MCF 10A (cell line): Measurements from ENCODE around the gene CA9. TPM values are rescaled to one million over a fixed set of nuclear protein-coding genes. Genes with fewer than 3 reads are reported as not detected.

Experiments used
- BruUV-seq: library from RNA; stranded (reverse); fragments of 400-500 nt; replicated peaks from 2 replicates; lab custom pipeline; 2021; lab: Mats Ljungman, UMichigan
- CTCF ChIA-PET: fragments of 300-600 bp; sonication (Branson Sonifier 250); formaldehyde crosslinking; extraction: SDS; loops from one replicate; lab custom pipeline; 2021; ENCODE audit warnings: antibody characterized with exemption, inconsistent platforms; lab: Yijun Ruan, JAX
- POLR2A ChIA-PET: fragments of 300-600, 350-650 bp; sonication (Branson Sonifier 250); formaldehyde crosslinking; extraction: SDS; loops from one replicate; lab custom pipeline; 2020; ENCODE audit warnings: antibody characterized with exemption, inconsistent platforms; lab: Yijun Ruan, JAX
- DNase-seq: peaks from one replicate; pipeline ENCODE4 v3.0.0-alpha.2; 2018; ENCODE audit not compliant: unreplicated experiment
- H3K27ac Mint-ChIP-seq: one replicate; pipeline ENCODE4 v1.8.0; 2022; ENCODE audit warnings: mild to moderate bottlenecking, low read depth, mixed read lengths; ENCODE audit not compliant: unreplicated experiment
- H3K27me3 Mint-ChIP-seq: one replicate; pipeline ENCODE4 v1.8.0; 2022; ENCODE audit warnings: mixed read lengths; ENCODE audit not compliant: insufficient read depth, unreplicated experiment
- H3K36me3 Mint-ChIP-seq: one replicate; pipeline ENCODE4 v1.8.0; 2022; ENCODE audit warnings: mild to moderate bottlenecking, moderate library complexity, mixed read lengths; ENCODE audit not compliant: insufficient read depth, unreplicated experiment
- H3K4me1 Mint-ChIP-seq: one replicate; pipeline ENCODE4 v1.8.0; 2022; ENCODE audit warnings: mixed read lengths; ENCODE audit not compliant: insufficient read depth, unreplicated experiment
- H3K4me3 Mint-ChIP-seq: one replicate; pipeline ENCODE4 v1.8.0; 2022; ENCODE audit warnings: mild to moderate bottlenecking, moderate library complexity, mixed read lengths; ENCODE audit not compliant: unreplicated experiment
- H3K9me3 Mint-ChIP-seq: one replicate; pipeline ENCODE4 v1.8.0; 2022; ENCODE audit warnings: mixed read lengths; ENCODE audit not compliant: unreplicated experiment
- CTCF ChIP-seq: fragments of 200-600 bp; IDR thresholded peaks from one replicate; pipeline ENCODE4 v1.8.0; 2022; ENCODE audit warnings: antibody characterized with exemption, mild to moderate bottlenecking; ENCODE audit not compliant: unreplicated experiment
- intact Hi-C: fragments of 100-400 bp; cut with micrococcal nuclease; formaldehyde crosslinking; loops from 2 replicates; pipeline ENCODE4 v1.14.1; 2022
- total RNA-seq: library from RNA; stranded (reverse); gene quantifications from 2 replicates; pipeline ENCODE4 v1.2.3, GENCODE V29; 2022

The CA9 gene
- total RNA-seq, 1 experiment from 2014 or later: not detected

GRCh38 chr9:35710818-35711500 is 37.2 kb downstream of the CA9 start:
- no peak overlapping the region for H3K4me3 Mint-ChIP-seq
- no peaks in the 10 kb centered on the region for H3K27me3 Mint-ChIP-seq
- H3K36me3 Mint-ChIP-seq: peaks cover 94% of the 10 kb centered on the region
- no peak for DNase-seq
- TF ChIP-seq CTCF: no peak
- TSS peak; percentile 41 for BruUV-seq
- H3K27ac Mint-ChIP-seq: no peak overlapping the region
- H3K4me1 Mint-ChIP-seq: peaks cover 6% of the 10 kb centered on the region
- intact Hi-C loops: no loop called here
- ChIA-PET CTCF (interaction anchor here (0.6 to 12.5 kb wide), 4 partner anchors 9 to 1500 kb away, joined by 3 to 155 read pairs (median 3); partner anchors contain the start of gene TPM2), POLR2A (interaction anchor here (1.1 kb wide), 1 partner anchor 14 kb away, joined by 3 read pairs; no protein-coding TSS in a partner anchor)
- no peaks in the 10 kb centered on the region for H3K9me3 Mint-ChIP-seq

GRCh38 chr9:35711501-35712428 is 38.0 kb downstream of the CA9 start:
- Mint-ChIP-seq H3K9me3 (no peaks in the 10 kb centered on the region), H3K4me3 (no peak overlapping the region), H3K4me1 (peaks cover 6% of the 10 kb centered on the region), H3K27me3 (no peaks in the 10 kb centered on the region), H3K36me3 (peaks cover 98% of the 10 kb centered on the region), H3K27ac (peak overlapping the region; percentile 59)
- CTCF ChIA-PET: interaction anchor here (0.6 to 12.5 kb wide), 8 partner anchors 10 to 1501 kb away, joined by 3 to 155 read pairs (median 3); partner anchors contain the start of gene TPM2
- POLR2A ChIA-PET: interaction anchor here (0.6 to 2.1 kb wide), 8 partner anchors 15 to 23 kb away, joined by 3 to 13 read pairs (median 4); partner anchors contain the start of genes CREB3 and TLN1
- TF ChIP-seq CTCF: no peak
- intact Hi-C loops: no loop called here
- BruUV-seq: no TSS peak
- peak; percentile 40 for DNase-seq

- Mint-ChIP-seq H3K4me3 (no peak overlapping the region), H3K27ac (peak overlapping the region; percentile 15), H3K9me3 (no peaks in the 10 kb centered on the region), H3K36me3 (peaks cover 92% of the 10 kb centered on the region), H3K27me3 (no peaks in the 10 kb centered on the region), H3K4me1 (peaks cover 6% of the 10 kb centered on the region)
- intact Hi-C loops: no loop called here
- ChIA-PET POLR2A (interaction anchor here (0.8 to 2.1 kb wide), 7 partner anchors 14 to 55 kb away, joined by 3 to 13 read pairs (median 4); partner anchors contain the start of genes CREB3 and TLN1), CTCF (interaction anchor here (1.1 to 12.5 kb wide), 4 partner anchors 16 to 101 kb away, joined by 3 to 155 read pairs (median 4); no protein-coding TSS in a partner anchor)
- peak; percentile 37 for DNase-seq
- TF ChIP-seq CTCF: no peak
- no TSS peak for BruUV-seq
These were observed 39.2 kb downstream of the CA9 start for GRCh38 chr9:35712762-35713400.
